NCI-H526 treated with DMSO at 0.1 percent for 48 hours (cell line): Measurements from ENCODE around the gene HSDL1.

Experiments
- DNase-seq: peaks from one replicate; lab custom pipeline; 2025; lab: John Stamatoyannopoulos, UW

HSDL1 gene

DNA sequence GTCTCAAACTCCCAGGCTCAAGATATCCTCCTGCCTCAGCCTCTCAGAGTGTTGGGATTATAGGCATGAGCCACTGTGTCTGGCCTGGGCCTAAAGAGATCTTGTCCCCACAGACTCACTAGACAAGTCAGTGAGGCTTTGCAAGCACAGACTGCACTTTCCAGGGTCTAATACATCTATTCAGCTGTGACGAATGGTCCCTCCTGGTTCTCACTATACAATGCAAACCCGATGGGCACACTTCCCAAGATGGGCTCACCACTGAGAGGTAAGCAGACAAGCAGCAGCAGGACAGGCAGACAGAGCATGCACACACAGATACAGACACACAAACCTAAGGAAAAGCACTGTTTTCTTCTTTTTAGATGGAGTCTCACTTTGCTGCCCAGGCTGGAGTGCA is 37.1 kb downstream of the HSDL1 start:
- no peak for DNase-seq

DNA sequence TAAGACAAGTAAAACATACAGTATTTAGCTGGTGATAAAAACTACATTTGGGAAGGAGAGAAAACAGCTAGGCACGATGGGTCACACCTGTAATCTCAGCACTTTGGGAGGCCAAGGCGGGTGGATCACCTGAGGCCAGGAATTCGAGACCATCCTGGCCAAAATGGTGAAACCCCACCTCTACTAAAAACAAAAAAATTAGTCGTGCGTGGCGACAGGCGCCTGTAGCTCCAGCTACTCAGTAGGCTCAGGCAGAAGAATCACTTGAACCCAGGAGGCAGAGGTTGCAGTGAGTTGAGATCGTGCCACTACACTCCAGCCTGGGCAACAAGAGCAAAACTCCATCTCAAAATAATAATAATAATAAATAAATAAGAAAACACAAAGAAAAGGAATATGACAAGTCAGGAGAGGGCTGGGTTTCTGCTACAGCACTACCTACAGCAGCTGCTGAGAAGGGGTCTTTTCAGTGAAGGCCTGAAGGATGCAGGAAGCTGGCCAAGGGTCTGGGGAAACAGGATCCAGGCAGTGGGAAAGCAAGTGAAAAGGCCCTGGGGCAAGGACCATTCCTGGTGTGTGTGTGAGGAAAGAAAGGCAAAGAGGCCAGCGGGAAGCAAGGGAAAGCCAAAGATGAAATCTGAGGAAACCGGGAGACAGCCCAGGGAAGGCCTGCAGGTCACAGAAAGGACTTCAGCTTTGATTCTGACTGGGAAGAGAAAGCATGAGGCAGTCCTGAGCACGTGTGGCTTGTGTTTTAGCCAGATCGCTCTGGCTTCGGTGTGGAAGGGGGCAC is 38.8 kb downstream of the HSDL1 start:
- no peak for DNase-seq

- no peak for DNase-seq
Measured at GRCh38 chr16:84105301-84105815, 39.6 kb downstream of the HSDL1 start.

GRCh38 chr16:84104231-84104630 is 40.7 kb downstream of the HSDL1 start:
- no peak for DNase-seq

- no peak for DNase-seq
Measured at GRCh38 chr16:84103678-84104077, 41.3 kb downstream of the HSDL1 start.

GRCh38 chr16:84098939-84099338 is 46.0 kb downstream of the HSDL1 start:
- DNase-seq: peak; percentile 15

DNA sequence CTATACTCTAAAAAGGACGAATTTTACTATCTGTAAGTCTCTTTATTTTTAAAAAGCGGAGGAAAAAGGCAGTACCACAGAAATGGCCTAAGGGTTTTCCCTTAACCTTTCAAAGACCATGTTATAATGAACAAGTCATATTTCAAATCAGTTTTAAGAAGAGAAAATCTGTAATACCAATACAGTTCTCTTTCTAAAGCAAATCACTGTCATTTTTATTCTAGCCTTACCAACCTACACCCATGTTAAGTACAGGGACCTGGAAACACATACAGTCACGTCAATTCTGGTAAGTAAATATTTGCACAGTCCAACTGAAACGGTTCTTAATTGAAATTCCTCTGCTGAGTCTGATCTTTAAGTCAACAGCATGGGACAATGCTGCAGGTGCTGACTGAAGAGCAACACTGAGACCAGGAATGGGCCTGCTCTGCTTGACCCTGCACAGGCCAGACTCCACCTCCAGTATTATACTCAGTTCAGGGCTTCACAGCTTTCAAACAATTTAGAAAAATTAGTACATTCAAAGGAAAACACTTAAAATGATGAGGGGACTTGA is 48.5 kb downstream of the HSDL1 start:
- peak; percentile 67 for DNase-seq

GRCh38 chr16:84095466-84095865 is 49.5 kb downstream of the HSDL1 start:
- no peak for DNase-seq

GRCh38 chr16:84093879-84094270 is 51.1 kb downstream of the HSDL1 start:
- no peak for DNase-seq

DNA sequence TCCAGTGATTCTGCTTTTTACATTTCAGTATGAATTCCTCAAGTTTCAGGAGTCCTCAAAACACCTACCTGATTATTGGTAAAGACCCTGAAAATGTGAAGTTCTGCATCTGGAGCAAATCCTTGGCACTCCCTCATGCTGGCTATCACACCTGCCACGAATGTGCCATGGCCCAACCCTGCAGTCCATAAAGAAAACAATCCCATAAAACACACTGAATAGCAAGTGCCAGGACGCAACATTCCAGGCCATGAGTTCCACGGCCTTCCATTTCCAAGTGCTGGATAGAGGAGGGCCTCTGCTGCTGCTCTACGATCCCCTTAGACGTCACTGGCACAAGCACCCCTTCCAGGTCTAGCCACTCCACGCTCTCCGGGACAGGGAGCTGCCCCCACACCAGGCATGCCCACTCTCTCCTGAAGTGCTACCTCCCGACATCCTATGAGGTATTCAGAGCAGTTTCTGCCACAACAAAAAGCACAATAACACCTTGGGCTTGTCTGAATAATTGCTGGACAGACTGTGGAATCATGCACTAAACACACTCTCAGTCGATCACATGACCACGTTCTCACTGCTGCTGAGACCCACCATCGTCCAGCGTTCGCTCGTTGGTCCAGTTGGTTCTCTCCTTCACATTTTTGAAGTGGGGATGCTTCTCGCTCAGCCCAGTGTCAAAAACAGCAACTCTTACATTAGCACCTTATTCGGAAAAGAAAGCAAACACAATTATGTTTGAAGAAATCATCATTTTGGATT is 51.7 kb downstream of the HSDL1 start:
- DNase-seq: no peak

GRCh38 chr16:84091460-84091859 is 53.5 kb downstream of the HSDL1 start:
- peak; percentile 48 for DNase-seq

GRCh38 chr16:84090211-84090610 is 54.8 kb downstream of the HSDL1 start:
- no peak for DNase-seq

DNA sequence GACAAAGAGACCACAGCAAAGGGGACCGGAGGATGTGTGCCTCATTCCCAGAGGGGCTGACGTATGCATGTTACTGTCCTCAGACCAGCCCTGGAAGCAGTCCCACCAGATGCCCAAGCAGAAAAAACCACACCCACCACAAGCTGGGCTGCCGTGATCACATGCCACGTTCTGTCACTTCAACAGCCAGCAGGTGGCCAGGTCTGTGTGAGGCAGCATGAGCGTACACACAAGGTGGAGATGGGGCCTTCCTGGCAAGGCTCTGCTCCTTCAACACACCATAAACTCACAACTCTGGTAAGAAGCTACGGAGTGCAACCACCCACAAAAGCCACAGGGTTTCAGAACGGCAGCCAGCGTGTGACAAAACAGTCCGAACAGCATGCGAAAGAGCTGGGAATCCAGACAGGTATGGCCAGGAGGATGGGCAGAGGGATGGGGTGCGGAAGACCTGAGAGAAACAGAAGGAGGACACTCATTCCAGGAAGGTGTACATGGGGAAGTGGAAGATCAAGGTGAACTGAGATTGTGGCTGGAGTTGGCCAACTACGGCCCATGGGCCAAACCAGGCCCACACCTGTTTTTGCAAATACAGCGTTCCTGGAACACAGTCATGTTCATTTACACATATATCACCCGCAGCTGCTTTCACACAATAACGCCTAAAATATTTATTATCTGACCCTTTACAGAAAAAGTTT is 56.1 kb downstream of the HSDL1 start:
- no peak for DNase-seq

DNA sequence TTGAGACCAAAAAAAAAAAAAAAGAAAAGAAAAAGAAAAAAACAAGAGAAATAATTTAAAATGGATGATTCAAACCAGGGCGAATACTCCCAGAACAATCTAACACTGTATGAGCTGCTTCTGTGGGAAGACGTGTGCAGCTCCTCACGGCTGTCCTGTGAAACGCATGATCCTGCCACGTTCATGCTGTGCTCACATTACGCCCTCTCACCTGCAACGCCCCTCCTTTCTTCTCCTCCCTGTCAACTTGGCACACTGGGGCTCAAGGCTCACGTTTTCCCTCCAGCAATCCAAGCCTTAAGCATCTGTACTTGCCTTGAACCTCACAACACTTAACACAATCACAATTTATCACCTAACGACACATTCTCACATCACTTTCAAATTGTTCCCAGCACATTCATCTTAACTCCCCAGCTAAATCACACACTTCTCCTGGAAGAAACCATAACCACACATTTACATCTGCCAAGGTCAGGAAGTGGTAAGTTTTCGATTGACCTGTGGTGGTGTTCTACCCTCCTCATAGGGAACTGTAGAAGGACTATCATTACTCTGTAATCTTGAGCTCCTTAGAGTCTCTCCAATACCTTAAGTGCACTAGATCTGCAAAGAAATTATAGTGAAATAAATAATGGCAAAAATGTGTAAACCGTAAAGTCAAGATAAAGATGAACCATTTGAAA is 57.4 kb downstream of the HSDL1 start:
- DNase-seq: no peak

- DNase-seq: no peak
Measured at GRCh38 chr16:84087001-84087400, 58.0 kb downstream of the HSDL1 start.

- DNase-seq: no peak
Measured at GRCh38 chr16:84086341-84086740, 58.6 kb downstream of the HSDL1 start.

GRCh38 chr16:84085773-84086172 is 59.2 kb downstream of the HSDL1 start:
- DNase-seq: no peak

DNA sequence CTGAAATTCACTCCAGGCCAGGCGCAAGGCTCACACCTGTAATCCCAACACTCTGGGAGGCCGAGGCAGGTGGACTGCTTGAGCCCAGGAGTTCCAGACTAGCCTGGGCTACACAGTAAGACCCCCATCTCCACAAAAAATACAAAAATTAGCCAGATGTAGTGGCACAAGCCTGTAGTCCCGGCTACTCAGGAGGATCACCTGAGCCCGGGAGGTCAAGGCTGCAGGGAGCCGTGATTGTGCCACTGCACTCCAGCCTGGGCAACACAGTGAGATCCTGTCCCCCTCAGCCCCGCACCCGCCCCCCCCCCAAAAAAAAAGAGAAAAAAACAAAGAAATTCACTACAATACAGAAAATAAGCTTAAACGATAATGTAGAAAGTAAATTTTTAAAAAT is 59.7 kb downstream of the HSDL1 start:
- DNase-seq: no peak

- peak; percentile 26 for DNase-seq
Measured at GRCh38 chr16:84084570-84085270, 60.3 kb downstream of the HSDL1 start.

DNA sequence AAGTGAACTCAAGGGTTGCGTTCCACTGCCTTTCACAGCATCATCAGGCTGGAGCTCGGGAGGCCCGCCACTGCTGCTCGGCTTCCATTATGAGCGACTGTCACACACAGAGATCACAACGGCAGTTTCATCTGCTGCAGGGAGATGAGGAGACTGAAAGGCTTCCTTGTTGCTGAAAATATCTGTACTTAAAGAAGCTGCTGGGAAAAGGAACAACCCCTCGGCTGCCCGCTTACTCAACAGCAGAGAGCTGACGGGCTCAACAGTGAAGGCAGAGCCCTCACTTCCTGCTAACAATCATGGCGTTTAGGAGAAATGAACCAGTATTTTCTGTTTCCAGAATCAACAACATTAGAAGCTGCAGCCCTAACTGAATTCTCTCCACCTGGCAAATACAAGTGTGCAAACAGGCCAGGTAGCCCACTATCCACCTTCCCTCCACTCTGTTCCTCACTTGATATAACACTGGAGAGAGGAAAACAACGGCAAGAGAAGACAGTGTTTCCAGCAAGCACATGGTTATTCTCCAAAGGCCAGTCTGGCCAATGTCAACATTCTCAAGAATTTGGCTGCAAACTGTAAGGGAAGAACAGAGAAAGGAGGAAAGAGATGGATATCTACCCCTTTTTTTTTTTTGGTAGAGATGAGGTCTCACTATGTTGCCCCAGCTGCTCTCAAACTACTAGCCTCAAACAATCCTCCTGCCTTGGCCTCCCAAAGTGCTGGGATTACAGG is 62.0 kb downstream of the HSDL1 start:
- no peak for DNase-seq
